ENCODE data around the gene BHMT2. TPM values are rescaled to one million over a fixed set of nuclear protein-coding genes. Genes with fewer than 3 reads are reported as not detected.

BHMT2 gene
- total and polyA plus RNA-seq, 2 of the 4 experiments (the other 2 are of a cell fraction) = 0.36 to 0.60 TPM

- Histone ChIP-seq H3K4me2 (ENCODE audit: low read depth, low read length) (no peak overlapping the region), H3K4me3 (ENCODE audit: insufficient read depth, low read depth, low read length) (no peak overlapping the region), H3K27ac (ENCODE audit: insufficient read depth, low read length) (no peak overlapping the region), H3K9me1 (ENCODE audit: insufficient read depth, low read length) (no peaks in the 10 kb centered on the region), H2AFZ (replicated peaks; ENCODE audit: low read length, poor library complexity) (no peak overlapping the region), H2BK15ac (ENCODE audit: low read depth, low read length) (no peak overlapping the region), H3K4me1 (ENCODE audit: control insufficient read depth, insufficient read depth, low read length) (0 out of 2 replicates have a peak, but pooled peaks cover 2% of the 10 kb centered on the region), H3K23ac (ENCODE audit: low read depth, low read length) (no peak overlapping the region), H3K4ac (ENCODE audit: low read depth, low read length) (no peak overlapping the region), H2BK120ac (ENCODE audit: low read depth, low read length) (no peak overlapping the region), H4K20me1 (ENCODE audit: insufficient read depth, low read length) (no peaks in the 10 kb centered on the region), H3K18ac (ENCODE audit: low read depth, low read length) (no peak overlapping the region), H2AK9ac (replicated peaks; ENCODE audit: low read depth, low read length, poor library complexity) (no peak overlapping the region), H4K5ac (ENCODE audit: low read depth, low read length) (no peak overlapping the region), H4K91ac (ENCODE audit: insufficient read depth, low read depth, low read length) (no peak overlapping the region), H3K9me3 (ENCODE audit: control insufficient read depth, insufficient read depth, low read length) (peaks cover 6% of the 10 kb centered on the region), H3K9ac (ENCODE audit: low read depth, low read length) (no peak overlapping the region), H3K56ac (ENCODE audit: extremely low read depth, insufficient read depth, low read length) (no peak overlapping the region), H3K27me3 (ENCODE audit: control insufficient read depth, insufficient read depth, low read length) (no peaks in the 10 kb centered on the region), H2BK5ac (ENCODE audit: low read depth, low read length, poor library complexity, severe bottlenecking) (no peak overlapping the region), H4K8ac (ENCODE audit: low read depth in 2 of 2, low read length in 2 of 2) (no peak overlapping the region), H3K79me1 (ENCODE audit: low read depth in 1 of 2, low read length in 2 of 2) (no peaks in the 10 kb centered on the region), H3K14ac (replicated peaks; ENCODE audit: low read depth, low read length) (no peak overlapping the region), H2AK5ac (ENCODE audit: low read depth, low read length) (no peak overlapping the region), H2BK20ac (ENCODE audit: low read depth, low read length) (no peak overlapping the region), H3K36me3 (ENCODE audit: control insufficient read depth, insufficient read depth, low read length) (no peaks in the 10 kb centered on the region)
- no peak for DNase-seq
- ATAC-seq (ENCODE audit: low read depth) = no peak
- ChIA-PET CTCF (no interaction called here), POLR2A (ENCODE audit: unreplicated experiment) (no interaction called here)
- WGBS, 2 experiments (ENCODE audit: extremely low coverage in 2 of 2, insufficient read length in 1 of 2) = 73% methylated on average over 3 of the region's 11 CpGs; no CpG with 5 or more reads in 1 of the 2 experiments
- in situ Hi-C loops (cut with MboI; ENCODE audit: low sequenced_read_pairs) (no loop called here), intact Hi-C loops (cut with micrococcal nuclease) (no loop called here), dilution Hi-C loops (cut with HindIII; ENCODE audit: low sequenced_read_pairs, unreplicated experiment) (no loop called here)
- TF ChIP-seq CTCF (conservative IDR thresholded peaks at IDR 0.05; ENCODE audit: low read depth, low read length) (no peak), SMC3 (IDR thresholded peaks at IDR 0.05; ENCODE audit: low read depth, low read length) (no peak), RFX5 (IDR thresholded peaks at IDR 0.05; ENCODE audit: low read depth, low read length) (no peak), NFE2L2 (IDR thresholded peaks at IDR 0.05; ENCODE audit: low read depth, low read length) (no peak), CEBPB (IDR thresholded peaks at IDR 0.05; ENCODE audit: low read depth, low read length) (no peak), RAD21 (IDR thresholded peaks at IDR 0.05; ENCODE audit: low read length) (no peak), MAFK (IDR thresholded peaks at IDR 0.05; ENCODE audit: low read depth, low read length) (no peak), RCOR1 (IDR thresholded peaks at IDR 0.05; ENCODE audit: insufficient replicate concordance, low read length) (no peak)
- TF ChIP-seq, protein P1, sequence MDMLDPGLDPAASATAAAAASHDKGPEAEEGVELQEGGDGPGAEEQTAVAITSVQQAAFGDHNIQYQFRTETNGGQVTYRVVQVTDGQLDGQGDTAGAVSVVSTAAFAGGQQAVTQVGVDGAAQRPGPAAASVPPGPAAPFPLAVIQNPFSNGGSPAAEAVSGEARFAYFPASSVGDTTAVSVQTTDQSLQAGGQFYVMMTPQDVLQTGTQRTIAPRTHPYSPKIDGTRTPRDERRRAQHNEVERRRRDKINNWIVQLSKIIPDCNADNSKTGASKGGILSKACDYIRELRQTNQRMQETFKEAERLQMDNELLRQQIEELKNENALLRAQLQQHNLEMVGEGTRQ (IDR thresholded peaks at IDR 0.05; ENCODE audit: low read depth, low read length) = no peak
- TF ChIP-seq, protein P2, sequence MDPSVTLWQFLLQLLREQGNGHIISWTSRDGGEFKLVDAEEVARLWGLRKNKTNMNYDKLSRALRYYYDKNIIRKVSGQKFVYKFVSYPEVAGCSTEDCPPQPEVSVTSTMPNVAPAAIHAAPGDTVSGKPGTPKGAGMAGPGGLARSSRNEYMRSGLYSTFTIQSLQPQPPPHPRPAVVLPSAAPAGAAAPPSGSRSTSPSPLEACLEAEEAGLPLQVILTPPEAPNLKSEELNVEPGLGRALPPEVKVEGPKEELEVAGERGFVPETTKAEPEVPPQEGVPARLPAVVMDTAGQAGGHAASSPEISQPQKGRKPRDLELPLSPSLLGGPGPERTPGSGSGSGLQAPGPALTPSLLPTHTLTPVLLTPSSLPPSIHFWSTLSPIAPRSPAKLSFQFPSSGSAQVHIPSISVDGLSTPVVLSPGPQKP (IDR thresholded peaks at IDR 0.05; ENCODE audit: borderline replicate concordance, low read depth, low read length) = no peak
- no TSS peak for BruUV-seq (replicated peaks)
Measured at GRCh38 chr5:79075646-79076426, 6.3 kb downstream of the BHMT2 start.

All from IMR-90 (cell line).